Measurements from ENCODE around the gene FUT4.
"Not testable (repeated sequence)": the region's sequence is repeated elsewhere in the genome, so short reads cannot be mapped to it uniquely, and the experiment has no call there.

Gene FUT4

DNA sequence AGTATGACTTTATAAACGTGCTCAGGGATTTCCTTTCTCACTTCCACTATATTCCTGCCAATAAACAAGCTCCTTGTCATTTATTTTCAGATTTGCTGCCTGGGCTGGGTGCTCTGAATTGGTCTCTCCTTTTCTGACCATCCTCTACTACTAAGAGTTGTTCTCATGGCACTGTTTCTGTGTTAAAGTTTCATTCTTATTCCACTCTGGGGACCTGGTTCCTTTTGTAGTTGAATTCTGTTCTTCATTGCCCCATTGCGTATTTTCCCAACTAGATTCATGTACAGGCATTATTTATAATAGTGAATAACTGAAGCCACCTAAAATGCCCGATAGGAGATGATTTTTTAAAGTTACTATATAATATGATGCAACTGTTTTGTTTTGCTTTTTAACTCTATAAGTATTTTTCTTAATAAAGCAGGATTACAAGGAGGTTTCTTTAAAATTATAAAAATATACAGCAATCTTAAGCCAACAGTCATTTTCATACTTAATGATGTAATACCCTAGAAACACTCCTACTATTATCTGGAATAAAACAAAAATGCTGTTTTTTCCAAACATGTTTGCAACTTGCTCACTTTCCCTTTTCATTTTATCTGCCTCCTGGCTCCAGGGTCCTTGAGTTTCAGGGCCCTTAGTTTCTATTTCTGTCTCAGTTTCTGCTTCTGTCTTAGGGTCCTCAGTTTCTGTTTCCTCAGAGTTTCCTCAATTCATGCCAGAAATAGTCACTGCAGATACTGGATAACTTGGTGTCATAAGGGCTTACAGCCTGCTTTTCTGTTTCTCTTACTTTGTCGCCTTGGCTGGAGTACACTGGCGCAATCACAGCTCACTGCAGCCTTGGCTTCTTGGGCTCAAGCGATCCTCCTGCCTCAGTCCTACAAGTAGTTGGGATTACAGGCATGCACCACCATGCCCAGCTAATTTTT lies 9.8 kb upstream of the FUT4 start:
- no peak for DNase-seq (ENCODE audit: low read depth in 3 of 3)

- DNase-seq (ENCODE audit: low read depth in 3 of 3): no peak
These were observed 7.3 kb upstream of the FUT4 start for GRCh38 chr11:94536386-94536785.

- no peak for DNase-seq (ENCODE audit: low read depth in 3 of 3)
These were observed 6.6 kb upstream of the FUT4 start for GRCh38 chr11:94537031-94537600.

- no peak for DNase-seq (ENCODE audit: low read depth in 3 of 3)
These were observed 4.3 kb upstream of the FUT4 start for GRCh38 chr11:94539420-94539819.

DNA sequence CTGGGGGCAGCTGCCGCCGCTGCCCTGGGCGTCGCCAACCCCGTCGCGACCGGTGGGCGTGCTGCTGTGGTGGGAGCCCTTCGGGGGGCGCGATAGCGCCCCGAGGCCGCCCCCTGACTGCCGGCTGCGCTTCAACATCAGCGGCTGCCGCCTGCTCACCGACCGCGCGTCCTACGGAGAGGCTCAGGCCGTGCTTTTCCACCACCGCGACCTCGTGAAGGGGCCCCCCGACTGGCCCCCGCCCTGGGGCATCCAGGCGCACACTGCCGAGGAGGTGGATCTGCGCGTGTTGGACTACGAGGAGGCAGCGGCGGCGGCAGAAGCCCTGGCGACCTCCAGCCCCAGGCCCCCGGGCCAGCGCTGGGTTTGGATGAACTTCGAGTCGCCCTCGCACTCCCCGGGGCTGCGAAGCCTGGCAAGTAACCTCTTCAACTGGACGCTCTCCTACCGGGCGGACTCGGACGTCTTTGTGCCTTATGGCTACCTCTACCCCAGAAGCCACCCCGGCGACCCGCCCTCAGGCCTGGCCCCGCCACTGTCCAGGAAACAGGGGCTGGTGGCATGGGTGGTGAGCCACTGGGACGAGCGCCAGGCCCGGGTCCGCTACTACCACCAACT lies 1.0 kb downstream of the FUT4 start:
- no peak for DNase-seq (ENCODE audit: low read depth in 3 of 3)

GRCh38 chr11:94545264-94546161 lies 1.8 kb downstream of the FUT4 start:
- no peak for DNase-seq (ENCODE audit: low read depth in 3 of 3)

- no peak for DNase-seq (ENCODE audit: low read depth in 3 of 3)
These were observed 2.4 kb downstream of the FUT4 start for GRCh38 chr11:94546162-94546470.

DNA sequence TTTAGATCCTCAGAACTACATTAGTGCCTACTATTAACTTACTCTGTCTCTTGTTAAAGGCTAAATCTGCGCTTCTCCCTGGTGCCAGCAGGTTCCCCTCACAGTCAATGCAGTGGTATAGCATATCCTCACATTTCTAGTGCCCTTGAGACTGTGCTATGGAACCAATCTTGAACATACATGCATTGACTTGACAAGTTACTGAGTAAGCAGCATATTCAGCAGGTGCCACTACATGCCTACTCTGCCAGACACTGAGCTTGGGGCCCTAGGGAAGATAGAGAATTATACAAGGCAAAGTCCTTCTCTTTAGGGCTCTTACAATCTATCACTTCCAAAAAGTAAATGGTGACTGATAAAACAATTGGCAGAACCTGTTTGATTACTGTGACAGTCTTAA lies 3.2 kb downstream of the FUT4 start:
- DNase-seq (ENCODE audit: low read depth in 3 of 3): no peak

DNA sequence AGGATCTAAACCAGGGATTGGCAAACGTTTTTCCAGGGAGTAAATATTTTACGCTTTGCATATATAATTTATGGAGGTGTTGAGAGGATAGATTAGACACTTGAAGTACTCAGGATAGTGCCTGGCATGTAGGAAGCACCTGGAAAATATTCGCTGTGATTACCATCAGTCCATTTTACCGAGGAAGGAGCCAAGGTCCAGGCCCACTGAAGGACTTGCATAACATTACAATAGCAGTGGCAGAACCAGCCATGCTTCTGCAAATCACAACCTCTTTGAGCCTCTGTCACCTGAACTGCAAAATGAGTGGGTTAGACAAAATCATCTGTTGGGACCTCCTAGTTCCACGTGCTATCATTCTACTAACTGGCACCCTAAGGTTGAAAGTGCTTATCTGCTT lies 5.4 kb downstream of the FUT4 start:
- no peak for DNase-seq (ENCODE audit: low read depth in 3 of 3)

- no peak for DNase-seq (ENCODE audit: low read depth in 3 of 3)
These were observed 6.8 kb downstream of the FUT4 start for GRCh38 chr11:94550513-94550912.

GRCh38 chr11:94553938-94554337 lies 10.2 kb downstream of the FUT4 start:
- DNase-seq (ENCODE audit: low read depth in 3 of 3): no peak

- not testable (repeated sequence) for DNase-seq (ENCODE audit: low read depth in 3 of 3)
These were observed 12.1 kb downstream of the FUT4 start for GRCh38 chr11:94555752-94556329.

DNA sequence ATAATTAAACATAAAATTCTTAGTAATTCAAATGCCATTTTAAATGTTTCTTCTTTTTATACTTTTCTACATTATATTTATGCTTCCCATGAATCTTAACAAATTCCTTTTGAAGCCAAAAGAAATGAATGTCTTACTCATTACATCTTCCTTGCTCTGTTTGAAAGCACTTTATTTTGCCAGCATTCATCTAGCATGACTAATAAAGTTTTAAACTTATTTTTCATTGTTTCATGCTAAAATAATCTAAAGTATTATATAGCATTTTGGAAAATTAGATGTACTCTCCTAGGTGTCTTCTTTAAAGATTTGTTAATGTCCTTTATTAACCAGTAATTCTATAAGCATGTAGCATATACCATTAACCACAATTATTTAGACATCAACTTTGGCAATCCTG lies 13.7 kb downstream of the FUT4 start:
- no peak for DNase-seq (ENCODE audit: low read depth in 3 of 3)

- DNase-seq (ENCODE audit: low read depth in 3 of 3): no peak
These were observed 14.3 kb downstream of the FUT4 start for GRCh38 chr11:94557992-94558391.

GRCh38 chr11:94558468-94558867 lies 14.7 kb downstream of the FUT4 start:
- DNase-seq (ENCODE audit: low read depth in 3 of 3): no peak

DNA sequence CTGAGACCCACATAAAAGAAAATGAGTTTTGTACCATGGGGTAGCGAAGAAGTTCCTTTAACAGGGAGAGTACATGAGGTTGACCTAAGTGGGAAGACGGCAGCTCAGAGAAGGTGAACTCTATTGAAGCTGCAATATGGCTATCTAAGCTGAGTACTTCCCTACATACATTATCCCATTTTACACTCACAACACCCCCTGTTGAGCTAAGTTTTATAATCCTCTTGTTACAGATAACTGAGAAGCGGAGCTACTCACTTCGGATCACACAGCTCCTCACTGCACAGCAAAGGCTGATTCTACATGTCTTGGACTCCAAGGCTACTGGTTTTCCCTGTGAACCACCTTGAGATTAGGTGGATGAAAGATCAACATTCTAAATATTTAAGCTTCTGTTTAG lies 15.2 kb downstream of the FUT4 start:
- DNase-seq (ENCODE audit: low read depth in 3 of 3): no peak

GRCh38 chr11:94559361-94559760 lies 15.6 kb downstream of the FUT4 start:
- DNase-seq (ENCODE audit: low read depth in 3 of 3): no peak

- DNase-seq (ENCODE audit: low read depth in 3 of 3): no peak
These were observed 17.1 kb downstream of the FUT4 start for GRCh38 chr11:94560834-94561233.

DNA sequence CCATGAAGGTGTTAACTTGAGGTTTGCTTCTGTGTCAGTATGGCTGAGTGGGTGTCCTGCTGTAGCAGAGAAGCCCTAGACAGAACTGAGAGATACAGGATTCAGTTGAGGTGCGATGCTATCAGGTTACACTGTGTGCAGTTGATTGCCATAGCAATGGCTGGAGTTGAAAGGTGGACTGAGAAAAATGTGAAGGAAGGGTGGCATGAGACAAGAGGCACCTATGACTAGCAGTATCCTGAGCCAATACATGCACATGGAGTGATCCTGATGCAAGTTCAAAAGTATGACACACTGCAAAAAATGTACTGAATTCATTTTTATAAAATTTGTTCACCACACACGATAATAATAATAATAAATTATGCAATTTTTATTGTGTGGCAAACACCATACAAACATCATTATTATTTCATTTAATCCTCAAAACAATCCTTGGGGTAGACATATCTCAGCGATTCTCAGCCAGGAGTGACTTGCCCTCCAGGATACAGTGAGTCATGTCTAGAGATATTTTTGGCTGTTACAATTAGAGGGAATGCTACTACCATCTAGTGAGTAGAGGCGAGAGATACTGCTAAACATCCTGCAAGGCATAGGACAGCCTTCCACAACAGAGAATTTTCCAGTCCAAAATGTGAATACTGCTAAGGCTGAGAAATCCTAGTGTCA lies 19.6 kb downstream of the FUT4 start:
- DNase-seq (ENCODE audit: low read depth in 3 of 3): no peak

- DNase-seq (ENCODE audit: low read depth in 3 of 3): no peak
These were observed 20.2 kb downstream of the FUT4 start for GRCh38 chr11:94563848-94564467.

DNA sequence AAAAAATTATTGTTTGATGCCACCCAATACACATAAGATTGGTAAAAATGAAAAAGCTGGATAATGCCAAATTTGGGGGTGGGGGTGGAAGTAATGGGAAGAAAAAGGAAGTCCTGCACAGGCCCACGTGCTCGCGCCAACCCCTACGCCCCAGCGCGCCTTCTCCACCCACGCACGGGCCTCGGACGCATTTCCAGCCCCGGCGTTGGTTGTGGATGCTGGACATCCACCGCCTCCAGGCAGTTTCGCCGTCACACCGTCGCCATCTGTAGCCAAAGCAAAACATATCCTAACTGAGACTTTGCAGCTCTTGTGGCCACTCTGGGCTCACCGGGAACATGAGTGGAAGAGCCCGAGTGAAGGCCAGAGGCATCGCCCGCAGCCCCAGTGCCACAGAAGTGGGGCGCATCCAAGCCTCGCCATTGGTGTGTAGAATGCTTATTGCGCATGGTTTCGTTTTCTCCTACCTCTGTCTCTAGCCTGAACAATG lies 23.5 kb downstream of the FUT4 start, which contains the start of gene PIWIL4:
Gene PIWIL4, plus strand, starts transcription at position 188 of the 490 bp plus-strand sequence. Its CDS starts 151 bp downstream, at position 339.
- no peak for DNase-seq (ENCODE audit: low read depth in 3 of 3)

Measured in stimulated activated CD4-positive, alpha-beta T cell treated with anti-CD3 and anti-CD28 coated beads, TNF-alpha, amount 100 ng/mL, for 24 hours (primary cell).